NCI-H2081 (cell line): Measurements from ENCODE around the gene CBFA2T3.

Experiments used
- DNase-seq, 2 experiments: peaks; one replicate each; lab custom pipeline; 2025; lab: John Stamatoyannopoulos, UW

The CBFA2T3 gene

DNA sequence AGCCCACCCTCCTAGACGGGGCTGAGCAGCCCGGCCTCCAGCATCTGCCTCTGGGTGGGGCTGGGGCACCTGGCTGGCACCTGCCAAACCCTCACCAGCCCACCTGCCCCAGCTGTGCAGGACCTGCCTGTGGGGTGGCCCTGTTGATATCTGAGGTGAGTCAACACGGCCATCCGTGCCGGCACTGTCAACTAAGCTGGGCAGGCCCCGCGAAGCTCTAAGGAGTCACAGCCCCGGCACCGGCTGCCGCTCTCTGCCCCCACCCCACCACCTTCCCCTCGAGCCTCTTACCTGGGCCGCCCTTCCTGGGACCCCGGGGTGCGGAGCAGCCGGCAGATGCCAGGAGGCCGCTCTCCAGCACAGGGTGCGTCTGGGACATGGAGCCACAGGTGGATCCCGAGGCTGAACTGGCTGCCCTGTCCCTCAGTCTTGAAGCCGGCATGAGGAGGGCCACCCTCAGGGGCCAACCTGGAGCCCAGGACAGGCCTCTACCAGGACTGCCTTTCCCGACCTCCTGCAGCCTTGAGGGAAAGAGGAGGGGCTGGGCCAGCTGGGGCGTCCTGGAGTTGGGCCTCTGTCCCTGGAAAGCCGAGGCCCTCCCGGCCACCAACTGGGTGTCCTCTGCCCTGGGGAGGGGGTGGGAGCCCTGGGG, 515 bp downstream of the CBFA2T3 start:
- DNase-seq: no peak

DNA sequence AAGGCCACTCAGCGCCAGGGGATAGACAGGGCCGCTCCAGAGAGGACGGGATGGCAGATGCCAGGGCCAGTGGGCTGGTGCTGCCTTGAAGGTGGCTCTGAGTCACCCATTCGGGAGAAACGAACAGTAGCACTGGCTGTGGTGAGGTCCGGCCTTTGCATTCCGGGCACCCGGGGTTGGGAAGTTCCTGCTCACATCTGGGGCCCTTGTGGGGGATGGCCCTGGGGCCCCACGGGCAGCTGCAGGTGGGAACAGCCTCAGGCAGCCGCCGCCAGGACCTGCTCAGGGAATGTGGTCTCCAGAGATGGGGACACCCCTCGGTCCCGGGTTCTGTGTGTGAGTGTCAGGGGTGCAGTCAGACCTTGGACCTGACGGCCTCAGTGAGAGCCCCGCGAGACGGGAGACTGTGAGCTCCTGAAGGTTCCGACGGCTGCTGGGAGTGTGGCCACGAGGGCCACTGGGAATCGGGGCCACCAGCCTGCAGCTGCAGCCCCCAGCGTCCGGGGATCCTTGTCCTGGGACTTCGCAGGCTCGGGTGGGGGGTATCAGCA, 1.4 kb downstream of the CBFA2T3 start:
- DNase-seq: no peak

DNA sequence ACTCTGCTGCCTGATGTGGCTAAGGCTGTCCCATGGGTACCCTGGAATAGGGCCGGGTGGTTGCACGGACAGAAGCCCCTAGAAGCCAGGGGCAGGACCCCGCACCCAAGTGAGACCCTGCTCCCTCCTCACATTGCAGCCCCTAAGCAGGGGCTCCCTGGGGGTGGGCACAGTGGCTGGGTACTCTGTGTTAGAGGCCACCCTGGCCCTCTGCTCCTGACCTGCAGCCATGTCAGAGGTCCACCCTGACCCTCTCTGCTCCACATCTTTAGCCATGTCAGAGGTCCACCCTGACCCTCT, 2.1 kb downstream of the CBFA2T3 start:
- DNase-seq: no peak

DNA sequence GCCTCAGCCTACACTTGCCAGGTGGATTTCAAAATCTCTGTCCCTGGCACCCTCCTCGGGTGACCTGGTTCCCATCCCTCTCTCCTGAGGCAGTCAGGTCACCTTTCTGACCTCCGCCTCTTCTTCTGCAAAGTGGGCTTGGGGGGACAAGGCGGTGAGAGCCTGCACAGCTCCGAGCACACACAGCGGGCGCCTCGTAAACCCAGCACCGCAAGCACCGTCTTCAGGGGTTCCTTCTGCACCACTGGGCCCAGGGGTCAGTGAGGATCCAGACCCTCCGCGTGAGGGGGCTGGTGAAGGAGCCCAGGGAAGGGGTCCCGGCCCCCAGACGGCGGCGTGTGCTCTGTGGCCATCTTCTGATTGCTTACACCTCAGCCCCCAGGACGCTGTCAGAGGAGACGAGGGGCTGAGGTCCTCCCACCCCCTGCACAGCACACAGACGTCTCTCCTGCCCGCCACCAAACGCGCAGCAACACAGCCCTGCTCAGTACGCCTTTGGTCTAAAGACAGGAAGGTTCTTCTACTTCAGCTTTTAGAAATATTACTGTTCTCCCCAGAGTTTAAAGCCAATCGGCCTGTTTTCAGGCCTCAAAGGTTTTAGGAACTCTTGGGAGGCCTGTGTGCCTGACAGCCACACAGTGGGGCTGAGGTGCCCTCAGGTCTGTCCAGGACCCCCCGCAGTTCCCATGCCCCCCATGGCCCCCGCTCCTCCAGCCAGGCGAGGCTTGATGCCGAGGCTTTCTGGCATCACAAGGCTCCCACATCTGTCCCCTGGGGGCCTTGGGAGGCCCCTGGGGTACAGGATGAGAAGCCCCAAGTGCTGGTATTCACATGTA, 2.7 kb downstream of the CBFA2T3 start:
- DNase-seq: no peak

DNA sequence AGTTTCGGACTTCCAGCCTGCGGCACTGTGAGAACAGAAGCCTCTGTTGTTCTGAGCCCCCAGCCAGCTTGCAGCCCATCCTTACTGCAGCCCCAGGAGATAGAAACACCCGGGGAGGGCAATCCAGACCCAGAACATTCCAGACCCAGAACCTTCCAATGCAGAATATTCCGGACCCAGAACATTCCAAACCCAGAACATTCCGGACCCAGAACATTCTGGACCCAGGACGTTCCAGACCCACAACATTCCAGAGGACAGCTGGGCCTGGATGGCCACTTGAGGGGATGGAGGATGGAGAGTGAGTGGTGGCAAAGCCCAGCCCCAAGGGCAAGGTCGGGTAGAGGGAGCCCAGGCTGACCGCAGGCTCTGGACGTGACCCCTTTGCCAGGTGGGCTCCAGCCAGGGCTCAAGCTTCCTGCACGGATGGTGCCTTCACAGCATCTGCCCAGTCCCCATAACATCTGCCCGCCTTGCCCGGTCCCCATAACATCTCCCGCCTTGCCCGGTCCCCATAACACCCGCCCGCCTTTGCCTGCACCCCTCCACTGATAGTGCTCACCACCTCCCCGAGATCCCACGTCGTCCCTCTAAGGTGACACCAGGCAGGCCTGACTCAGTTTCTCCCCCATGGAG, 3.5 kb downstream of the CBFA2T3 start:
- DNase-seq: no peak

DNA sequence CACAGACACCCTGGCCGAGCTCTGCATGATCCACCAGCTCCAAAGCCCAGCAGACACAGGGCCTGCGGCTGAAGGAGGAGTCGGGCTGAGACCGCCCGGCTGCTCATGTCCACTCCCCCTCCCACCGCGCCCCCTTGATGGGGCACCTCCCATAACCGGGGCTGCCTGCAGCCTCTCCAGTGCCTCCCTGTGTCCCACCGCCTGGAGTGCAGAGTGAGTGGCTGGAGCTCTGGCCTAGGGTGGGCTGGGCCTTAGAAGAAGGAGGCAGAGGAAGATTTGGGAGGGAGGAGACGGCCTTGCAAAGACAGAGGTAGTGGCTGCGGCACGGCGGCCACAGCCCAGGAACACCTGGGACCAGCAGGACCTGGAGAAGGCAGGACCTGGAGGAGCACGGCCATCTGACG, 4.0 kb downstream of the CBFA2T3 start:
- DNase-seq: no peak

DNA sequence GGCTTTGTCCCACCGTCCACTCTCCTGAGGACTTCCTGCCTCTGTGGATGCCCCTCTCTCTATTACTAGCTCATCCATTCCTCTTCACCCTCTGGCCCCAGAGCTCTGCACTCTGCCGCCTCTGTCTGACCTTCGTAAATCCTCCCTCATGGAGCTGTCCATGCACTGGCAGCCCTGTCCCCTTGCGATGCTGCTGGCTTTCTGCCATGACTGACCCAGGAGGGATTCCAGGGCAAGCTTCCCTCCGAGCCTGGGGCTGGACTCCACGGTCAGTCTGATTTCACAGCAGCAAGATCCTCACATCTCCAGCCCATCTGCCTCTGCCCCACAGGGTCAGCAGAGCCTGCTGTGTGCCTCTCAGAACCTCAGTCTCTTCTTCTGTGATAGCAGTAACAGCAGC, 4.7 kb downstream of the CBFA2T3 start:
- DNase-seq: no peak

DNA sequence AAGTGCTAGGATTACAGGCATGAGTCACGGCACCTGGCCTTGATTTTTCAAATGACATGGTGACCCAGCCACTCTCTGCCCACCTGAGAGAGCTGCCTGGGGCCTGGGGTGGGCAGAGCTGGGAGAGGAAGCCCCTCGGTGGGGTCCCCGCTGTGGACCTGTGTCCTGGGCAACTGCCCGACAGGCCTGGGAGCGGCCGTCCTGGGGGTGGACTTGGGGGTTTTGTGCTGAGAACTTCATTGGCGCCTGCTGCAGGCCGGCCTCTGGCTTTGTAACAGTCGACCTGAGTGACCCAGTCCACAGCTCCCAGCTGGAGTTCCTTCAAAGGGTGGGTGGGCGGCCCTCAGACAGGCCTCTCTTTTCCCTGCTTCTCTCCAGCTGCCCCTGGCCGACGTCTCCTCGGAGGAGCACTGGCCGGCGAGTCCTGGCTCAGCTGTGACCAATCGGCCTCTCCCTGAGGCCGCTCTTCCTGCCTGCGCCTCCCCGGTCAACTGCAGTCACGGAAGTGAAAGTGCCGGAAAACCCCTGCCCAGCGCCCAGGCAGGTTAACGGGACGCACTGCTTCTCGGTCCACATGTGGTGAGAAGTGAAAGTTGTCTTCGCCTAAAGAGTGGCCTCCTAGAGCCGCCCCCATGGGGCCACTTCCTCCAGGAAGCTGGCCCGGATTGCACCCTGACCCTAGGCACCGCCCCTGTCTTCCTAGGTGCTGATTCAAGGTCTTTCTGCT, 5.5 kb downstream of the CBFA2T3 start:
- DNase-seq: no peak

DNA sequence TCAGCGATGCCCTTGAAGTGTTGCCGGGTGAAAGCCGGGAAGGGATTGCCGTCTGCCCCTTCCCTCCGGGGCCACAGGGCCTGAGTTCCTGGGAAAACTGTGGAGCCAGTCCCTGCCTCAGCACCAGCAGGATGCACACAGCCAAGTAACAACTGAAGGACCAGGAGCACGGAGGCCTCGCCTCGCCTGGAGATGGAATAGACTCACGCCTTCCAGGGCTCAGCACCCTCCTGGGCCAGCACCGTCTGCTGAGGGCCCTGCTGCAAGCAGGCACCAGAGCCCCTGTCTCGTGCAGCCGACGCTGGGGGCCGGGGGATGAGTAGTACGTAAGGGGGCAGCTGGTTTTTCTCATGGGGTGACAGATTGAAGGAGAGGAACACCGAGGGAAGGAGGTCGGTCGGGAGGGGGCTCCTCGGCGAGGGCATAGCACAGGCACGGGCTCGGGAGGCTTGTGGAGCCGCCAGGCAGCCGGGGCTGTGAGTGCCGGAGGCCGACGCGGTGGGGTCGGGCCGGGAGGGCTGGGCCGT, 6.4 kb downstream of the CBFA2T3 start:
- DNase-seq: no peak

DNA sequence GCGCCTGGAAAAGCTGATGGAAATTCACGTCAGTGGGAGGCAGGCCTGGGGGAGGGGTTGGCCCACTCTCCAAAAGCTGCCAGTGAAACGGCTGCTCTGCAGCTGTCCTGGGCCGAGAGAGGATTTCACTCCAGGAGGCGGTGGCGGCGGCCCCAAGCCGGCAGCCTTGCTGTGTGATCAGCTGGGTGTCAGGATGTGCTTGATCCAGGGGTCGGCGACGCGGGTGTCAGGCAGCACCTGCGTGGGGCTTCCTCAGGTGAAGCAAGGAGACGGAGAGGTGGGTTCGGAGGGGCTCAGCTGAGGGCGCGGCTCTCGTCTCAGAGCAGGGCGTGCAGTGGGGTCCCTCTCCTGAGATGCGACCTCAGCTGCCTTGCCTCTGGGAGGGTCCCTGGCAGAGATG, 7.0 kb downstream of the CBFA2T3 start:
- no peak for DNase-seq

DNA sequence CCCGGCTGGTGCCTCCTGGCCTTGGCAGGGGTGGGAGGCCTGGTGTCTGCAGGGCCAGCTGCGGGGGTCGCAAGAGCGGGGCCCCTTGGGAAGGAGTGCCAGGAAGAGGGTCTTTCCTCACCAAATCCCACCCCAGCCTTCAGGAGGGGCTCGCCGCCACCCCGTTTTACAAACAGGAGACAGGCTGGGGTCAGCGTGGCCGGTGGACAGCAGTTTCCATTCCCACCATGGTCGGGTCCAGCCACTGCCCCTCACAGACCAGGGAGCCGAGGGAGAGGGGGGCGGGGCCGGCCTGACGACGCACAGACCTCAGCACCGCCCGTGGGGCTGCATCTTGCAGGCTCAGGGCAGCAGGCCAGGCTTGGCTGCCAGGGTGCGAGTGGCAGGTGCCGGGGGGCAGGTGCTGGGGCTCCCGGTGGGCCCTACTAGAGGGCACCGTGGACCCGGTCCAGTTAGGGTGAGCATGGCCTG, 7.6 kb downstream of the CBFA2T3 start:
- DNase-seq: no peak

DNA sequence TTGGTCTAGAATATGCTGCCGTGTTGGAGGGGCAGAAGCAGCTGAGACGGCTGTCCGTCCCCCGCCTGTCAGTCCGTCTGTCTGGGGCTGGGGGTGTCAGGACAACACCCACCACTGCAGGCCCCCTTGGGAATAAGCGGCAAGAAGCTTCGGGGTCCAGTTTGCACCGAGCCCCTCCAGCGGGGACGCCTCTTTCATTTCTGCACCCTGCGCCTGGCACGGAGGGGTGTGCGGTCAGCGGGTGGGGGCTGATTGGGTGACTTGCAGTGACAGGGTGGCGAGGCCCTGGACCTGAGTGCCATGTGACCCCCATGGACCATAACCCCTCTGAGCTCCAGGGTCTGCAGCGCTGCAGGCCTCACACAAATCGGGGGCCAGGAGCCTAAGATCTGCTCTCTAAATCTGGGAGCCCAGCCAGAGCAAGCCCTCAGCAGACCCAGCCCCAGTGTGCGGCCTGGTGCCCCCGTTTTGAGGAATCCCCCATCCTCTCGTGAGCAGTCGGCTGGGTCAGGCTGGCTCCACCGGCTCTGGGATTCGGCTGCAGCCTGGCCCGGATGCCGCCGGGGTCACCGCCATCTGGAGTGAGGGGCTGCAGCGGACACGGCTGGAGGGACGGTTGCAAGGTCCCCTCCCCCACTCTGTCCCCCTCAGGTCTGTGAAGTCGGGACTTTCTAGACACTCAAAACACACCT, 8.3 kb downstream of the CBFA2T3 start:
- DNase-seq: no peak

DNA sequence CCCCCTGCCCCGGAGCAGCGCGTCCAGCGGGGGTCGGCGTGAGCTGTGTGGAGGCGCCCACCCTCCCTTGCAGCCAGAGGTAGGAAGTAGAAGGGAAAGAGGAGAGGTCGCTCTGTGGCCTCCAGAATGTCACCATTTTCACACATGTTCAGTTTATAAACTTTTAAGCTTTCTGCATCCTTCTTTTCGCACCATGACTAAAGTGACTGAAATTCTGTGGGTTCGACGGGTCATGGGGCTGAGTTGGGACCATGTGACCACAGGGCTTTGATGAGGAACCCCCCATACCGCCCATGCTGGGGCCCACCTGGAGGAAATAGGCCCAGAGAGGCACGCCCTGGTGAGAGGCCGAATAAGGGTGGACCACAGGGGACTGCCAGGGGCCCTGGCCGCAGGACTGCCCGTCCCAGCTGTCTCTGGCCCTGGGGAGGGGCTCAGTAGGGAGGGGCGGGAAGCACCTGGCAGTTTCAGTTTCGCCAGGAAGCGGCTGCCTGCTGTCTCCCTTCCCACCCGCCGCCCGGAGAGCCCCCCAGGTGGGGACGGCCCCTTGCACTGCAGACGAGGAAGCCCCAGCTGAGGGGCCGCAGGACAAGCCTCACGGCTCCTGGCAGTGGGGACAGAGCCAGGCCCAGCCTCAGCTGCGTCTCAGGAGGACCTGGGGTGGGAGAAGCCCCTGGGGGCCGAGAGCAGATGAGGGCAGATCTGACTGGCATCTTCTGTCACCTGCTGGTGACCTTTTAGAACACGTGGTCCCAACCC, 9.0 kb downstream of the CBFA2T3 start:
- no peak for DNase-seq

DNA sequence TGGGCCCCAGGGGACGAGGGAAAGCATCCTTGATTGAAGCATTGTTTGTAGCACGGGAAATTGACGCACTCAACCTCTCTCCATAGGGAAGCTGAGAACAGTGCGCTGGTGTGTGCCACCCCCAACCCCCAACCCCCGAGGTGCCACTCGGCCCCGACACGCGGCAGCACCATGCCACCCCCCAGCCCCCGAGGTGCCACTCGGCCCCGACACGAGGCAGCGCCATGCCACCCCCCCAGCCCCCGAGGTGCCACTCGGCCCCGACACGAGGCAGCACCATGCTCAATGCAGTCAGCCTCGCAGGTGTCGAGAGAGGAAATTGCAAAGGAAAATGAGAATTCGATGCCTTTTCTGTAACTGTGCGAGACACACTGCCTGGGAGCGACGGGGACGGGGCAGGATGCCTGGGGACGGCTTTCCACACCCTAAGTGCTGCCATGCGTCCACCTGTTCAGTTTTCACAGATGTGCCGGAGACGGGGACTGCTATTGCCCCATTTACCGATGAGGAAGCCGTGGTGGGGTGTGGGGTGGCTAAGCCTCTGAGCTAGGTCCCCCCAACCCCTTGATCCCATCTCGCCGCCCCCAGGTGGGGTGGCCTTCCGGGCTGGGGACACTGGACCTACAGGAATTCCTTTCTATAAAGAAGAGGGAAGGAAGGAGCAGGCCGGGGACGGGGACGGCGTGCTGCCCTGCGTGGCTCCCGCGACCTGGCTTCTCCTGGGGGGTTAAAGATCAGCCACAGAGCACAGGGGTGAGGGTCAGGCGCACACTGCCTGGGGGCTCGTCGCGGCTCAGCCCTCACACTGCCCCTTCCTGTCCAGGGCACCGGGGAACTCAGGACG, 9.8 kb downstream of the CBFA2T3 start:
- no peak for DNase-seq

DNA sequence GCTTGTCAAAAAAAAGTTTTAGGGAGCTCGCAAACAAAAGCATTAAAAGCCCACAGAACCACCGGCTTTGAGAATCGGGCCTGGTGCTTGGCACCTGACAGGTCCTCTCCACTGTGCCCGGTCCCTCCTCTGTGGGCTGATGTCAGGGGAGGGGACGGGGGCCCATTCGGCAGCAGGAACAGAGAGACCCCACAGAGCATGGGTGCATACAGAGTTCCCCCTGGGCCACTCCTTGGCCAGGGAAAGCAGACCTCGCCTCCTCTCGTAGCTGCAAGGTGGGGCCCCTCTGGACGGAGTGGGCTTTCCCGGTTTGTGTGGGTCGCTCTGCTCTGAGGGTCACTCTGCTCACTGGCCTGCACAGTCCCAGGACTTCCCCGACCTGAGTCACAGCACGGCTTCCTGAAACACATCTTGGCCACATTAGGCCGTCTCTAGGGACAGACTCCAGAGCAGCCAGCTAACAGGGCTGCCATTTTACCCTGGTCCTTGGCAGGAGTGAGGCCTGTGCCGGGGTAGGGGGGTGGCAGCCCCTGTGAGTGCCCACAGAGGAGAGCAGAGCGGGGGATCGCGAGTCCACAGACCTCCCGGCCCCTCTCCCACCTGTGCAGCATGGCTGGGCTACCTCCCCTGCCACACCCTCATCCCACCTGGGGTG, 11.1 kb downstream of the CBFA2T3 start:
- no peak for DNase-seq

DNA sequence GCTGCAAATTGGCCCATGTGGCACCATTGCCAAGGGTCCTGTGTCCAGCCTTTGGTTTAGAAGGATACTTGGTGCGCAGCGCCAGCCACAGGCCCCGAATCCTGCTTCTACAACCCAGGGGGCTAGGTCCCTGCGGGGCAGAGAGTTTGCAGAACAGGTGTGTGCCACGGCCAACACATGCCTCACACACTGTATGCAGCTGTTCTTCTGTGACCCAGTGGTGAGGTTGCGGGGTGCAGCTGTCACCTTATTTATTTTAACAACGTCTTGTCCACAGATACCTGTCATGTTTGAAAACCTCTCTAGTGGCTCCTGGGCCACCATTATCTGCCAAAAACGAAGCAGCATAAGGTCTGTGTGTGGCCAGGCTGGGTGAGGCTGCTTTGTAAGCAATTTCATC, 11.6 kb downstream of the CBFA2T3 start:
- DNase-seq: no peak

DNA sequence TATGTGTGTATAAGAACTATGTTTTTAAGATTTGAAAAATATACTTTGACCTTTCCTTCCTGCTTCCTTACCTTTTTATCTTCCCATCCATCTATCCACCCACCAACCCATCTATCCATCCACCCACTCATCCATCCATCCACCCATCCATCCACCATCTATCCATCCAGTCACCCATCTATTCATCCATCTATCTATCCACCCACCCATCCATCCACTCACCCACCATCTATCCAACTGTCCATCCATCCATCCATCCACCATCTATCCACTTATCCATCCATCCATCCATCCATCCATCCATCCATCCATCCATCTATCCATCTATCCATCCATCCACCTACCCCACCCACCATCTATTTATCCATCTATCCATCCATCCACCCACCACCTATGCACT, 12.4 kb downstream of the CBFA2T3 start:
- DNase-seq: no peak

DNA sequence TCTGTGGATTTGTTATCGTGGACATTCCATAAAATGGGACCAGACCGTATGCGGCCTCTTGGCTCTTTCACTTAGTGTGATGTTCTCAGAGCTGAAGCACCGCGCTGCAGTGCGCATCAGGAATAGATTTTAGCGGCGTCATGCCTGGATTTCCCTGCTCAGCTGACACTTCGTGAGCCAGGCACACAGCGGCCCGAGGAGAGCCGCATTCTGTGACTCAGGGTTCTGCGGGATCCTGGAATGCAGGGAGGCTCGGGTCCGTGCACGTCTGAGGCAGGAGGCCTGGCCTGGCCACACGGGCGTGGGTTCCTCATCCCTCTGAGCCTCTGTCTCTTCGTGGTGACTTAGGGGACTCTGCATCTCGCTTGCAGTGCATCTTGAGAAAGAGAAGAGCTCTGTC, 13.4 kb downstream of the CBFA2T3 start:
- no peak for DNase-seq

DNA sequence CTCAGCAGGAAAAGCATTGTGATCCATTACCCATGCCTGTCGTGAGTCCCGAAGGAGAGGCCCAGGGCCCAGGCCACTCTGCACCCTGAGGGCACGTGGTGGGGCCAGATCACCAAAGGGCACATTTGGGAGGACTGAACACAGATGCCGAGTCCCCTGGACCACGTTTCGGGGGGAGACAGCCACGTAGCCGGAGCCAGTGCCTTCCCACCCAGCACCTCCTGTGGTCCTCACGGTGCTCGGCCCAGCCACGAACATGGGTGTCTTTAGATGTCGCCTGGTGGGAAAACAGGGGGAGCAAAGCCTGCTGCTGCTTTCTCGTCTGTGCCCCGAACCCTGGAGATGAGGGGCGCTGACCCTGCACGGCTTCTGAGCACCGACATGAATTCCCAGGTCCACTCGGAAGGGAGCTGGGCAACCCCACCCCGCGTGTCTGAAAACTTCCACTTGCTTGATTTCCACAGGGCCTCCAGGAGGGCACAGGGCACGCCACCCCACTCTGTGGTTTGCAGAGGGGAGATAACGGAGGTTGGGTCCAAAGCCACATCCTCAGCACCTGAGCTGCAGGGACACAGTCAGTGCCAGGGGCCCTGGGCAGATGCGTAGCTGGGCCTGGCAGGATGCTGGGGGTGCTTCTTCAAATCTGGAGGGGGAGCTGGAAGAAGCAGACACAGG, 14.4 kb downstream of the CBFA2T3 start:
- DNase-seq: no peak
